HL-60 (cell line): Measurements from ENCODE around the gene AMY2B.

Source experiments
- GABPA ChIP-seq: IDR thresholded peaks from 2 replicates; pipeline ENCODE4 v1.6.1; 2012; ENCODE audit warnings: low read depth
- POLR2AphosphoS5 ChIP-seq: IDR thresholded peaks from 2 replicates; pipeline ENCODE4 v1.6.1; 2012; ENCODE audit warnings: low read depth
- REST ChIP-seq: IDR thresholded peaks from 2 replicates; pipeline ENCODE4 v1.6.1; 2012; ENCODE audit warnings: low read depth; ENCODE audit not compliant: insufficient replicate concordance
- SPI1 ChIP-seq: IDR thresholded peaks from 2 replicates; pipeline ENCODE4 v1.6.1; 2012; ENCODE audit warnings: low read depth, mild to moderate bottlenecking, borderline replicate concordance
- TF ChIP-seq, protein P1 (sequence below): IDR thresholded peaks from one replicate; pipeline ENCODE4 v1.5.1; 2011; ENCODE audit warnings: low read length, control low read depth, inconsistent platforms; ENCODE audit not compliant: insufficient read depth

DNA sequence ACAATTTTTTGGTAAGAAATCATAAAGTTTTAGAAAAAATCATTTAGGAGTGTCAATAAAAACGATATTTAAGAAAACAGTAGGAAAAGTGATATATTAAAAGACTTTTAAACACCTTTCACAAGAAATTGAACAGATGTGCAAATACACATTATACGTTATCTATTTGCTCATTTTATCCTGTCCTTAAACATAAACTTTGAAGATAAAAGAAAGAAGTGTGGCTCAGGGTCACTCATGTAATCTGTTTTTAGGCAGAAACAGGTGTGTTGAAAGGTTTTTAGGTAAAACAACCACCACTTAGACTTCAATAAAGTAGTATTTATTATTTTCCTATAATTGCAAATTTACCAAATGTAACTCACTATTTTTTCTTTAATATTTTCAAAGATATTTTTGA is 13.1 kb downstream of the AMY2B start:
- TF ChIP-seq, protein P1, sequence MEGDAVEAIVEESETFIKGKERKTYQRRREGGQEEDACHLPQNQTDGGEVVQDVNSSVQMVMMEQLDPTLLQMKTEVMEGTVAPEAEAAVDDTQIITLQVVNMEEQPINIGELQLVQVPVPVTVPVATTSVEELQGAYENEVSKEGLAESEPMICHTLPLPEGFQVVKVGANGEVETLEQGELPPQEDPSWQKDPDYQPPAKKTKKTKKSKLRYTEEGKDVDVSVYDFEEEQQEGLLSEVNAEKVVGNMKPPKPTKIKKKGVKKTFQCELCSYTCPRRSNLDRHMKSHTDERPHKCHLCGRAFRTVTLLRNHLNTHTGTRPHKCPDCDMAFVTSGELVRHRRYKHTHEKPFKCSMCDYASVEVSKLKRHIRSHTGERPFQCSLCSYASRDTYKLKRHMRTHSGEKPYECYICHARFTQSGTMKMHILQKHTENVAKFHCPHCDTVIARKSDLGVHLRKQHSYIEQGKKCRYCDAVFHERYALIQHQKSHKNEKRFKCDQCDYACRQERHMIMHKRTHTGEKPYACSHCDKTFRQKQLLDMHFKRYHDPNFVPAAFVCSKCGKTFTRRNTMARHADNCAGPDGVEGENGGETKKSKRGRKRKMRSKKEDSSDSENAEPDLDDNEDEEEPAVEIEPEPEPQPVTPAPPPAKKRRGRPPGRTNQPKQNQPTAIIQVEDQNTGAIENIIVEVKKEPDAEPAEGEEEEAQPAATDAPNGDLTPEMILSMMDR, result no peak
- TF ChIP-seq REST (no peak), SPI1 (no peak), GABPA (no peak), POLR2AphosphoS5 (no peak)
